GM19193 (cell line): ENCODE results near the gene ANKRD45.

ENCODE experiments used
- POLR2A ChIP-seq: IDR thresholded peaks from 4 replicates; pipeline ENCODE4 v1.6.1; 2011; ENCODE audit not compliant: insufficient read depth, insufficient read length; ENCODE audit errors: extremely low read depth

The ANKRD45 gene

GRCh38 chr1:173648880-173649605 is 20.6 kb downstream of the ANKRD45 start:
- TF ChIP-seq POLR2A: no peak

GRCh38 chr1:173646656-173647055 is 23.0 kb downstream of the ANKRD45 start:
- TF ChIP-seq POLR2A: no peak

GRCh38 chr1:173639102-173639501 is 30.5 kb downstream of the ANKRD45 start:
- TF ChIP-seq POLR2A: no peak

- TF ChIP-seq POLR2A: no peak
Observed at GRCh38 chr1:173638043-173639021, 31.3 kb downstream of the ANKRD45 start.

GRCh38 chr1:173635116-173635515 is 34.5 kb downstream of the ANKRD45 start, which contains the start of gene TEX50:
Gene TEX50, plus strand, starts transcription at chr1:173635338. Its CDS starts 184 bp downstream, at chr1:173635522.
- TF ChIP-seq POLR2A: no peak

- TF ChIP-seq POLR2A: no peak
Observed at GRCh38 chr1:173628888-173629287, 40.8 kb downstream of the ANKRD45 start.

- no peak for TF ChIP-seq POLR2A
Observed at GRCh38 chr1:173627269-173627668, 42.4 kb downstream of the ANKRD45 start.

- TF ChIP-seq POLR2A: no peak
Observed at GRCh38 chr1:173616859-173617258, 52.8 kb downstream of the ANKRD45 start.

- TF ChIP-seq POLR2A: no peak
Observed at GRCh38 chr1:173608503-173609216, 61.0 kb downstream of the ANKRD45 start.

- no peak for TF ChIP-seq POLR2A
Observed at GRCh38 chr1:173603056-173603591, 66.5 kb downstream of the ANKRD45 start, which contains the start of gene SLC9C2. Gene SLC9C2, minus strand, starts transcription at chr1:173603072. Its CDS starts 1,296 bp downstream, at chr1:173601776.

GRCh38 chr1:173601588-173601987 is 68.1 kb downstream of the ANKRD45 start:
- TF ChIP-seq POLR2A: no peak

GRCh38 chr1:173596097-173596825 is 73.4 kb downstream of the ANKRD45 start:
- no peak for TF ChIP-seq POLR2A

- TF ChIP-seq POLR2A: no peak
Observed at GRCh38 chr1:173590557-173590956, 79.1 kb downstream of the ANKRD45 start.
